GM12878 (cell line): ENCODE results near the gene FBXO38. TPM values are rescaled to one million over a fixed set of nuclear protein-coding genes. Genes with fewer than 3 reads are reported as not detected.

Source experiments
- BACH1 ChIP-seq: fragments of 450-650 bp; IDR thresholded peaks from 2 replicates; pipeline ENCODE4 v1.6.1; 2017; ENCODE audit warnings: mild to moderate bottlenecking, borderline replicate concordance
- BHLHE40 ChIP-seq, 2 experiments: fragments of 450-650 bp in 1 of 2; IDR thresholded peaks; 2 replicates each; pipeline ENCODE4 v1.6.1; 2011 to 2017; ENCODE audit warnings: low read depth in 2 of 2, borderline replicate concordance in 1 of 2, improper control_type of control experiment in 1 of 2, low read length in 1 of 2, mild to moderate bottlenecking in 1 of 2
- POLR2AphosphoS5 ChIP-seq: IDR thresholded peaks from 2 replicates; pipeline ENCODE4 v1.6.1; 2011; ENCODE audit warnings: mild to moderate bottlenecking, low read length, inconsistent platforms
- POU2F2 ChIP-seq: IDR thresholded peaks from 3 replicates; pipeline ENCODE4 v1.6.1; 2011; ENCODE audit warnings: low read depth, mild to moderate bottlenecking, low read length, borderline replicate concordance
- TCF7 ChIP-seq: IDR thresholded peaks from 2 replicates; pipeline ENCODE4 v1.6.1; 2014; ENCODE audit warnings: antibody characterized with exemption, borderline replicate concordance
- ZNF217 ChIP-seq: fragments of 450-650 bp; IDR thresholded peaks from 2 replicates; pipeline ENCODE4 v1.6.1; 2017; ENCODE audit warnings: antibody characterized with exemption, mild to moderate bottlenecking
- polyA plus RNA-seq, 11 experiments: library from polyadenylated mRNA; depleted of rRNA in 4 of 11; unstranded in 6 of 11; stranded (reverse) in 5 of 11; fragments of >200 nt; fragmentation: Nextera tagmentation in 4 of 11; fragmentation: Illumina TruSeq in 1 of 11; extraction: Ambion mirVana in 4 of 11; extraction: Trizol in 1 of 11; gene quantifications; 1 replicate in 1 of 11; 2 replicates in 10 of 11; pipeline versions ENCODE4 v1.2.1 to v1.2.3, GENCODE V29; 2011 to 2016; ENCODE audit warnings: inconsistent platforms in 2 of 11, missing spikeins in 2 of 11, low read depth in 1 of 11
- total RNA-seq, 4 experiments: library from RNA; depleted of rRNA in 3 of 4; stranded (reverse); fragments of >200 nt in 3 of 4; fragmentation: Illumina TruSeq in 1 of 4; extraction: Trizol in 1 of 4; gene quantifications; 2 replicates each; pipeline versions ENCODE4 v1.2.1 to v1.2.3, GENCODE V29; 2013 to 2021
- TF ChIP-seq, protein P1 (sequence below): fragments of 450-650 bp; IDR thresholded peaks from 2 replicates; pipeline ENCODE4 v1.6.1; 2017; ENCODE audit warnings: mild to moderate bottlenecking
- TF ChIP-seq, protein P2 (sequence below): fragments of 150-350 bp; IDR thresholded peaks from 2 replicates; pipeline ENCODE4 v1.6.1; 2014; ENCODE audit warnings: mild to moderate bottlenecking, low read depth, low read length
- TF ChIP-seq, protein P3 (sequence below): fragments of 450-650 bp; formaldehyde crosslinking; IDR thresholded peaks from 2 replicates; pipeline ENCODE4 v1.5.0; 2022; ENCODE audit warnings: mild to moderate bottlenecking, missing genetic modification characterization
- TF ChIP-seq, protein P4 (sequence below): IDR thresholded peaks from 2 replicates; pipeline ENCODE4 v1.6.1; 2012; ENCODE audit warnings: mild to moderate bottlenecking, low read depth, low read length

Gene FBXO38
- total and polyA plus RNA-seq, 10 of the 15 experiments (the other 5 are each of a cell fraction or from before 2014, with no cell fraction given), result 9.1 to 44.6 (median 28.3) TPM

DNA sequence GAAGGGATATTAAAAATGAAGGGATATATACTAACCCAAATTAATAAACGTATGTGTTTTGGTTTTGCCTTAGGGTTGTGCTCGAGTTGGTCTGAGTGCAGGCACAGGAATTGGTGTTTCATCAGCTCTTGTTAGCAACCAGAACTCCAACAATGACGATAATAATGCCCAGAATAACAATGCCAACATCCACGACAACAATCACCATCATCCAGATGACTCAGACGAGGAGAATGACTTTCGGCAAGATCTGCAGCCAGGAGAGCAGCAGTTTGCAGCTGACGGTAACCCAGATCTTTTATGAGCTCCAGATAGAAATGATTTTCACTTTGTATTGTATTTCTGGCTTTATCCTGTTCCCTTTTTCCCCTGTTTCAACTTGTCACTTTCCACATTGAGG, 33.2 kb downstream of the FBXO38 start (continued):
- TF ChIP-seq, protein P1, sequence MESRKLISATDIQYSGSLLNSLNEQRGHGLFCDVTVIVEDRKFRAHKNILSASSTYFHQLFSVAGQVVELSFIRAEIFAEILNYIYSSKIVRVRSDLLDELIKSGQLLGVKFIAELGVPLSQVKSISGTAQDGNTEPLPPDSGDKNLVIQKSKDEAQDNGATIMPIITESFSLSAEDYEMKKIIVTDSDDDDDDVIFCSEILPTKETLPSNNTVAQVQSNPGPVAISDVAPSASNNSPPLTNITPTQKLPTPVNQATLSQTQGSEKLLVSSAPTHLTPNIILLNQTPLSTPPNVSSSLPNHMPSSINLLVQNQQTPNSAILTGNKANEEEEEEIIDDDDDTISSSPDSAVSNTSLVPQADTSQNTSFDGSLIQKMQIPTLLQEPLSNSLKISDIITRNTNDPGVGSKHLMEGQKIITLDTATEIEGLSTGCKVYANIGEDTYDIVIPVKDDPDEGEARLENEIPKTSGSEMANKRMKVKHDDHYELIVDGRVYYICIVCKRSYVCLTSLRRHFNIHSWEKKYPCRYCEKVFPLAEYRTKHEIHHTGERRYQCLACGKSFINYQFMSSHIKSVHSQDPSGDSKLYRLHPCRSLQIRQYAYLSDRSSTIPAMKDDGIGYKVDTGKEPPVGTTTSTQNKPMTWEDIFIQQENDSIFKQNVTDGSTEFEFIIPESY, result no peak
- TF ChIP-seq BHLHE40 (IDR thresholded peaks at IDR 0.05; ENCODE audit: borderline replicate concordance in 1 of 2, low read depth in 2 of 2, low read length in 1 of 2) (no peak), TCF7 (no peak), POLR2AphosphoS5 (no peak), ZNF217 (no peak), POU2F2 (no peak), BACH1 (no peak)
- TF ChIP-seq, protein P2, sequence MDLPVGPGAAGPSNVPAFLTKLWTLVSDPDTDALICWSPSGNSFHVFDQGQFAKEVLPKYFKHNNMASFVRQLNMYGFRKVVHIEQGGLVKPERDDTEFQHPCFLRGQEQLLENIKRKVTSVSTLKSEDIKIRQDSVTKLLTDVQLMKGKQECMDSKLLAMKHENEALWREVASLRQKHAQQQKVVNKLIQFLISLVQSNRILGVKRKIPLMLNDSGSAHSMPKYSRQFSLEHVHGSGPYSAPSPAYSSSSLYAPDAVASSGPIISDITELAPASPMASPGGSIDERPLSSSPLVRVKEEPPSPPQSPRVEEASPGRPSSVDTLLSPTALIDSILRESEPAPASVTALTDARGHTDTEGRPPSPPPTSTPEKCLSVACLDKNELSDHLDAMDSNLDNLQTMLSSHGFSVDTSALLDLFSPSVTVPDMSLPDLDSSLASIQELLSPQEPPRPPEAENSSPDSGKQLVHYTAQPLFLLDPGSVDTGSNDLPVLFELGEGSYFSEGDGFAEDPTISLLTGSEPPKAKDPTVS, result no peak
- TF ChIP-seq, protein P3, sequence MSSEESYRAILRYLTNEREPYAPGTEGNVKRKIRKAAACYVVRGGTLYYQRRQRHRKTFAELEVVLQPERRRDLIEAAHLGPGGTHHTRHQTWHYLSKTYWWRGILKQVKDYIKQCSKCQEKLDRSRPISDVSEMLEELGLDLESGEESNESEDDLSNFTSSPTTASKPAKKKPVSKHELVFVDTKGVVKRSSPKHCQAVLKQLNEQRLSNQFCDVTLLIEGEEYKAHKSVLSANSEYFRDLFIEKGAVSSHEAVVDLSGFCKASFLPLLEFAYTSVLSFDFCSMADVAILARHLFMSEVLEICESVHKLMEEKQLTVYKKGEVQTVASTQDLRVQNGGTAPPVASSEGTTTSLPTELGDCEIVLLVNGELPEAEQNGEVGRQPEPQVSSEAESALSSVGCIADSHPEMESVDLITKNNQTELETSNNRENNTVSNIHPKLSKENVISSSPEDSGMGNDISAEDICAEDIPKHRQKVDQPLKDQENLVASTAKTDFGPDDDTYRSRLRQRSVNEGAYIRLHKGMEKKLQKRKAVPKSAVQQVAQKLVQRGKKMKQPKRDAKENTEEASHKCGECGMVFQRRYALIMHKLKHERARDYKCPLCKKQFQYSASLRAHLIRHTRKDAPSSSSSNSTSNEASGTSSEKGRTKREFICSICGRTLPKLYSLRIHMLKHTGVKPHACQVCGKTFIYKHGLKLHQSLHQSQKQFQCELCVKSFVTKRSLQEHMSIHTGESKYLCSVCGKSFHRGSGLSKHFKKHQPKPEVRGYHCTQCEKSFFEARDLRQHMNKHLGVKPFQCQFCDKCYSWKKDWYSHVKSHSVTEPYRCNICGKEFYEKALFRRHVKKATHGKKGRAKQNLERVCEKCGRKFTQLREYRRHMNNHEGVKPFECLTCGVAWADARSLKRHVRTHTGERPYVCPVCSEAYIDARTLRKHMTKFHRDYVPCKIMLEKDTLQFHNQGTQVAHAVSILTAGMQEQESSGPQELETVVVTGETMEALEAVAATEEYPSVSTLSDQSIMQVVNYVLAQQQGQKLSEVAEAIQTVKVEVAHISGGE (CRISPR knock-in tag), result no peak
- TF ChIP-seq, protein P4, sequence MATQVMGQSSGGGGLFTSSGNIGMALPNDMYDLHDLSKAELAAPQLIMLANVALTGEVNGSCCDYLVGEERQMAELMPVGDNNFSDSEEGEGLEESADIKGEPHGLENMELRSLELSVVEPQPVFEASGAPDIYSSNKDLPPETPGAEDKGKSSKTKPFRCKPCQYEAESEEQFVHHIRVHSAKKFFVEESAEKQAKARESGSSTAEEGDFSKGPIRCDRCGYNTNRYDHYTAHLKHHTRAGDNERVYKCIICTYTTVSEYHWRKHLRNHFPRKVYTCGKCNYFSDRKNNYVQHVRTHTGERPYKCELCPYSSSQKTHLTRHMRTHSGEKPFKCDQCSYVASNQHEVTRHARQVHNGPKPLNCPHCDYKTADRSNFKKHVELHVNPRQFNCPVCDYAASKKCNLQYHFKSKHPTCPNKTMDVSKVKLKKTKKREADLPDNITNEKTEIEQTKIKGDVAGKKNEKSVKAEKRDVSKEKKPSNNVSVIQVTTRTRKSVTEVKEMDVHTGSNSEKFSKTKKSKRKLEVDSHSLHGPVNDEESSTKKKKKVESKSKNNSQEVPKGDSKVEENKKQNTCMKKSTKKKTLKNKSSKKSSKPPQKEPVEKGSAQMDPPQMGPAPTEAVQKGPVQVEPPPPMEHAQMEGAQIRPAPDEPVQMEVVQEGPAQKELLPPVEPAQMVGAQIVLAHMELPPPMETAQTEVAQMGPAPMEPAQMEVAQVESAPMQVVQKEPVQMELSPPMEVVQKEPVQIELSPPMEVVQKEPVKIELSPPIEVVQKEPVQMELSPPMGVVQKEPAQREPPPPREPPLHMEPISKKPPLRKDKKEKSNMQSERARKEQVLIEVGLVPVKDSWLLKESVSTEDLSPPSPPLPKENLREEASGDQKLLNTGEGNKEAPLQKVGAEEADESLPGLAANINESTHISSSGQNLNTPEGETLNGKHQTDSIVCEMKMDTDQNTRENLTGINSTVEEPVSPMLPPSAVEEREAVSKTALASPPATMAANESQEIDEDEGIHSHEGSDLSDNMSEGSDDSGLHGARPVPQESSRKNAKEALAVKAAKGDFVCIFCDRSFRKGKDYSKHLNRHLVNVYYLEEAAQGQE, result no peak
